ENCODE results near the gene CPAMD8.

DNA sequence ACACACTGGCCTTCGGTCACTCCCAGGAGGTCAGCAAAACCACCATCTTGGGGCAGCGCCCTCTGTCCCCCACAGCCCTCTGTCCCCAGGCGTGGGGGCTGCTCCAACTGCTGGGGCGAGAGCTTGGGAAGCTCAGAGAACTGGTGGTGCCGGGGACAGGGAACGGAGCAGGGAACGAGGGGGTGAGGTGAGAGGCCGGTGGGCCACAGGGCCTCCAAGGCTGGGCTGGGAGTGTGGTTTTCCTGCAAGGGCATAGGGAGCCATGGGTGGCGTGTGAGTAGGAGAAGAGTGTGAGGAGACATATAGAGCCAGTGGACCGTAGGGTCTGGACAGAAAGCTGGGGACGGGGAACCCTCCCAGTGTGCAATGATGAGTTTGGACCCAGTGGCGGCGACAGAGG lies 103.7 kb downstream of the CPAMD8 start:
- TF ChIP-seq CTCF (IDR thresholded peaks at IDR 0.05), result no peak
- TF ChIP-seq EZH2 (IDR thresholded peaks at IDR 0.05; ENCODE audit: borderline replicate concordance, insufficient read depth, low read depth, low read length, poor library complexity, severe bottlenecking), result no peak
